Testis (tissue), 3 donors: ENCODE data around the gene DIDO1. TPM values are rescaled to one million over a fixed set of nuclear protein-coding genes. Genes with fewer than 3 reads are reported as not detected.

ENCODE experiments used
- DNase-seq: peaks from one replicate; pipeline ENCODE4 v3.0.0-alpha.2; 2019
- H3K27ac ChIP-seq, 2 donors: fragments of 200-600 bp; sonication (generic); one replicate each; pipeline ENCODE4 v1.5.1; 2019
- H3K27me3 ChIP-seq: fragments of 200-600 bp; sonication (generic); one replicate; pipeline ENCODE4 v1.5.1; 2019
- H3K36me3 ChIP-seq: fragments of 200-600 bp; sonication (generic); one replicate; pipeline ENCODE4 v1.5.1; 2017; ENCODE audit warnings: low read depth; ENCODE audit errors: missing control alignments
- H3K4me1 ChIP-seq: fragments of 200-600 bp; sonication (generic); one replicate; pipeline ENCODE4 v1.5.1; 2019
- H3K4me3 ChIP-seq, 2 donors: fragments of 200-600 bp; sonication (generic); one replicate each; pipeline ENCODE4 v1.5.1; 2017 to 2019
- H3K9me3 ChIP-seq: fragments of 200-600 bp; sonication (generic); one replicate; pipeline ENCODE4 v1.5.1; 2017
- CTCF ChIP-seq, 3 experiments: fragments of 450-650 bp in 2 of 3; fragments of 200-600 bp in 1 of 3; sonication (generic) in 1 of 3; IDR thresholded peaks; one replicate each; pipeline ENCODE4 v1.5.1; 2016 to 2019; ENCODE audit warnings: antibody characterized with exemption in 3 of 3, mild to moderate bottlenecking in 2 of 3, moderate library complexity in 1 of 3
- POLR2A ChIP-seq: fragments of 450-650 bp; IDR thresholded peaks from one replicate; pipeline ENCODE4 v1.6.1; 2017; ENCODE audit warnings: antibody characterized with exemption, mild to moderate bottlenecking, moderate library complexity
- WGBS, 2 donors: methylation state at CpG; one replicate each; pipeline ENCODE4 v1.1.5; 2018; 5-methylcytosine and 5-hydroxymethylcytosine counted together
- intact Hi-C: fragments of 100-400 bp; cut with DNase I; formaldehyde crosslinking; loops from one replicate; pipeline ENCODE4 v1.15.1; 2023; ENCODE audit warnings: low total_unique reads
- polyA plus RNA-seq: library from polyadenylated mRNA; stranded (reverse); fragments of 350-450 nt; fragmentation: Illumina TruSeq; extraction: RNeasy Lipid Tissue Mini Kit (QIAGEN cat#74804); gene quantifications from one replicate; pipeline ENCODE4 v1.2.3, GENCODE V29; 2014; ENCODE audit warnings: low read depth, low replicate concordance; ENCODE audit not compliant: insufficient read depth
- total RNA-seq, 2 donors: library from RNA; depleted of rRNA; stranded (reverse); fragments of >200 nt; gene quantifications; one replicate each; pipeline ENCODE4 v1.2.3, GENCODE V29; 2016

Gene DIDO1
- total and polyA plus RNA-seq, 3 donors from 2014 or later = 50.5 to 99.7 (median 98.6) TPM

- no peaks in the 10 kb centered on the region for H3K27me3 ChIP-seq
These were observed 20.1 kb downstream of the DIDO1 start for GRCh38 chr20:62906209-62906608.

DNA sequence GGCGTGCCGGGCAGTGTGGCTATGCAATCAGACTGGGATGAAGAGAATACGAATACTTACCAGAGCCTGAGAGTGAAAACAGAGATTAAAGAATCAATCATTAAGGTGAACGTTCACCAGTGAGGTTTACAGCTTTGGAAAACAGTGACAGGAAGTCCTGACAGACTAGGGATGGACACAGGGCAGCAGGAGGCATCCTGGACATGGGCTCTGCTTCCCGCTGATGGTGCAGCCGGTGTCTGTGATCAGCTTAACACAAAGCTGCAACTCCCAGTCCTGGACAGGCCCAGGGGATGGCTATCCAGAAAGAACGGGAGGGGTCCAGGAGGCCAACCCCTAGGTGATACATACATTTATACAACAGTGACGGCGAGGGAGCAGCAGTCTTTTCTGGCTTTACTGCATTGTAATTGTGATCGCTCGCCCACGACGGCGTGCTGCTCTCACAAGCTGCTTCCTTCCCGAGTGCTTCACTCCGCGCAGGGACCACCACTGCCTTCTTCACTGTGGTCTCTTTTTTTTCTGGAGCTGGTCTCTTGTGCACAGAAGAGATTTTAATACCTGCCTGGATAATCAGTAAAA lies 20.7 kb downstream of the DIDO1 start:
- intact Hi-C loops = no loop called here
- 90 to 91% methylated on average over 17 of the region's 17 CpGs for WGBS, 2 donors

More at GRCh38 chr20:62906209-62906608, 20.1 kb downstream of the DIDO1 start:
- Histone ChIP-seq H3K9me3 (no peaks in the 10 kb centered on the region), H3K4me1 (no peaks in the 10 kb centered on the region), H3K27ac (no peak overlapping the region), H3K36me3 (no peaks in the 10 kb centered on the region), H3K4me3 (no peak overlapping the region)
- TF ChIP-seq CTCF (IDR thresholded peaks at IDR 0.05) (no peak), POLR2A (no peak)
- DNase-seq = no peak
- intact Hi-C loops = no loop called here
- 91 to 92% methylated on average over 16 of the region's 16 CpGs for WGBS, 2 donors

DNA sequence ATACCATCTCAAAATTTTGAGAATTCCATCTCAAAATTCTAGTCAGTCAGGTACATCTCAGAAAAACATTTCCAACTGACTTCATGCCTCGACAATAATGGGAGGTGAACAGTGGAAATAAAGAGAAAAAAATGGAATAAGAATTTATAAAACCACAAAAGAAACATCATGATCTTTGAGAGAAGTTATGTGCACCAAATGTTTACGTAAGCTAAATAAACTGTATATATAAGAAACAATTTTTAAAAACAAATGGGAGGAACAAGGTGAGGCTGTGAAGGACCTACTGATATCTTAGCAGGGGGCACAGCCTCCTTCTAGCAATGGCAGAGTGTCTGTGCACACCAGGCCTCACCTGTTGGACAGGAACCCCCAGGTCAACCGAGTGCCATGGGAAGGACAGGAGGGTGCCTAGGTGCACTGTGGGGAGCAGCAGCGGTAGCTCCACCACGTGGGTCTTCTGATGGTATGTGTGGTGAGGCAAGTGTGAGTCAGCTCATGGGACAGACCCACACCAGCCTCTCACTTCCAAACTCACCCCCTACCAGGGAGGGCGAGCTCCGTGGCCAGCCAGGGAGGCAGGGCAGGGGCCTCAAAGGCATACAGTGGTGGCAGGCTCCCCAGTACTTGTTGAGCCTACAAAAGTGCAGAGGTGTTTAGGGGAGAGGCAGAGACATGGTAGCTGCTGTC lies 23.2 kb downstream of the DIDO1 start:
- Histone ChIP-seq H3K27me3 (no peaks in the 10 kb centered on the region), H3K36me3 (no peaks in the 10 kb centered on the region), H3K4me3 (no peak overlapping the region), H3K4me1 (peaks cover 10% of the 10 kb centered on the region), H3K9me3 (no peaks in the 10 kb centered on the region), H3K27ac (no peak overlapping the region)
- 82 to 89% methylated on average over 5 to 7 of the region's 7 CpGs for WGBS, 2 donors
- DNase-seq = no peak
- TF ChIP-seq POLR2A (no peak), CTCF (IDR thresholded peaks at IDR 0.05) (no peak)
- intact Hi-C loops = no loop called here

More for the DNA sequence above, 20.7 kb downstream of the DIDO1 start:
- Histone ChIP-seq H3K4me1 (peaks cover under 1% of the 10 kb centered on the region), H3K36me3 (no peaks in the 10 kb centered on the region), H3K27me3 (no peaks in the 10 kb centered on the region), H3K9me3 (no peaks in the 10 kb centered on the region), H3K4me3 (no peak overlapping the region), H3K27ac (no peak overlapping the region)
- TF ChIP-seq CTCF (IDR thresholded peaks at IDR 0.05) (no peak), POLR2A (no peak)
- DNase-seq = no peak

DNA sequence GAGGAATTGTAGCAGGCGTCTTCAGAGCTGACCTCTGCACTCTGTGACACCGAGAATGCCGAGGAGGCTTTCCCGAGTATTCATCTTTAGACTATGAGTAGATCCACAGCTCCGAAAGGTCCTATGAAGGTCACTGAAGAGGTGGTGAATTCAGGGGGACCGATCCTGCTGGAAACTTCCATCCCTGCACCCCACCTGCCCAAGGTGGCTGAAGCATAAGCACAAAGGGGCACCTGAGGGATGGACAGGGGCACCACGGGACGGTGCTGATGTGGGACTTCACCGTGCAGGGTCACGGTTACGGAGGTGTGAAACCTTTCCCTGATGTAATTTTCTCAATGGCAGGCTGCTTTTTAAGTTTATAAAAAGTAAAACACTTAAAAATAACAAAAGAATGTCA lies 24.4 kb downstream of the DIDO1 start:
- H3K4me3 ChIP-seq = no peak overlapping the region
- no peak overlapping the region for H3K27ac ChIP-seq
- WGBS, 2 donors = 84 to 89% methylated on average over 11 of the region's 11 CpGs
- peaks cover 10% of the 10 kb centered on the region for H3K4me1 ChIP-seq
- TF ChIP-seq CTCF (IDR thresholded peaks at IDR 0.05) (no peak), POLR2A (no peak)
- no peaks in the 10 kb centered on the region for H3K27me3 ChIP-seq
- intact Hi-C loops = no loop called here
- H3K36me3 ChIP-seq = no peaks in the 10 kb centered on the region
- no peak for DNase-seq
- H3K9me3 ChIP-seq = no peaks in the 10 kb centered on the region
